Vagina (tissue), 2 donors: ENCODE data around the gene MRTO4.

Source experiments
- CTCF ChIP-seq, 3 experiments: fragments of 450-650 bp in 2 of 3; fragments of 200-600 bp in 1 of 3; sonication (generic) in 1 of 3; IDR thresholded peaks; one replicate each; pipeline ENCODE4 v1.5.1; 2017 to 2019; ENCODE audit warnings: antibody characterized with exemption in 3 of 3, mild to moderate bottlenecking in 2 of 3, moderate library complexity in 2 of 3
- POLR2A ChIP-seq, 2 donors: fragments of 450-650 bp; IDR thresholded peaks; one replicate each; pipeline ENCODE4 v1.6.1; 2017; ENCODE audit warnings: antibody characterized with exemption in 2 of 2, mild to moderate bottlenecking in 2 of 2, moderate library complexity in 2 of 2

GRCh38 chr1:19203440-19203839 is 48.2 kb upstream of the MRTO4 start:
- TF ChIP-seq POLR2A (IDR thresholded peaks at IDR 0.05) (no peak), CTCF (IDR thresholded peaks at IDR 0.05) (no peak)
